Measurements from ENCODE around the gene ZC3H10.

GRCh38 chr12:56122637-56123036 lies 4.6 kb downstream of the ZC3H10 start:
- TF ChIP-seq CTCF (IDR thresholded peaks at IDR 0.05 in 4 of 5, conservative IDR thresholded peaks at IDR 0.05 in 1 of 5), result no peak
- TF ChIP-seq POLR2A (IDR thresholded peaks at IDR 0.05), result no peak
